G401.6 (cell line): Measurements from ENCODE around the gene DENND2A.
"Not testable (repeated sequence)": the region's sequence is repeated elsewhere in the genome, so short reads cannot be mapped to it uniquely, and the experiment has no call there.

Experiments used
- FAIRE-seq: peaks from 2 replicates; lab custom pipeline; 2012; peaks lifted over from hg19 to GRCh38; lab: Jason Lieb, UNC

Gene DENND2A

DNA sequence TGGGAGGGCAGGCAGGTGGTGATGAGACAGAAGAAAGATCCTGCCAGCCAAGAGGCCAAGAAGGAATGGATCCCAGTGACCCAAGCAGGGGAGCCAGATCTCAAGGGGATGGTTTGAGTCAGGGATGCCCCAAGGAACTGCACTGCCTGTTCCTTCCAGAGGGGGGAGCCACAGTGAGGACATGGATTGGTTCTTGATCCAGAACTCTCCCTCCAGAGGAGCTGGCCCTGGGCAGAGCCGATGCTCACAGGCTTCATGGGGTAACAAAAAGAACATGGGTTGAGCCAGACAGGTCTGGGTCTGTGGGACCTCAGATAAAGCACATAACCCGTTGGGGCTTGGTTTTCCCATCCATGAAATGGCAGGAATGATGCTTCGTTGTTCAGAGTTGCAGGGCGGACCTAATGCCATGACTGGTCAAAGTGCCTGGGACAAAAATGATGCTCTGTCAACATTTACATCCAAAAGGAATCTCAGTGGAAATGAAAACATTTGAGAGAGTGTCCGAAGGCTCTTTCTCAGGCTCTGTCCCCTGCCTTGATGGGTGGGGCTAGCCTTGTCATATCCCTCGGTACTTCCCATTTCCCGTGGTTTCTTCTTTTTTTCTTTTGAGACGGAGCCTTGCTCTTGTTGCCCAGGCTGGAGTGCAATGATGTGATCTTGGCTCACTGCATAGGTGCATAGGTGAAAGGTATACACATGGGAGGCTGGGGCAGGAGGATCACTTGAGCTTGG, 4.7 kb upstream of the DENND2A start:
- no peak for FAIRE-seq

DNA sequence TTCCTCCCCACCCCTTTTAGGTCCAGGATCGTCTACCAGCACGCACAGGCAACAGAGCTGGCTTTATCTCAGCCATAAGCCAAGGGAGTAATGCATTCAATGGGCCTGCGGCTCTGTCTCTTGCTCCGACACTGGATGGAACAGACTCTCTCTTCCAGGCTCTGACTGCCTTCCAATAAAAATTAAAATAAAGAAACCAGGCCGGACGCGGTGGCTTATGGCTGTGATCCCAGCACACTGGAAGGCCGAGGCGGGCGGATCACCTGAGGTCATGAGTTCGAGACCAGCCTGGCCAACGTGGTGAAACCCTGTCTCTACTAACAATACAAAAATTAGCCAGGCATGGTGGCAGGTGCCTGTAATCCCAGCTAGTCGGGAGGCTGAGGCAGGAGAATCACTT, 4.1 kb upstream of the DENND2A start:
- not testable (repeated sequence) for FAIRE-seq

DNA sequence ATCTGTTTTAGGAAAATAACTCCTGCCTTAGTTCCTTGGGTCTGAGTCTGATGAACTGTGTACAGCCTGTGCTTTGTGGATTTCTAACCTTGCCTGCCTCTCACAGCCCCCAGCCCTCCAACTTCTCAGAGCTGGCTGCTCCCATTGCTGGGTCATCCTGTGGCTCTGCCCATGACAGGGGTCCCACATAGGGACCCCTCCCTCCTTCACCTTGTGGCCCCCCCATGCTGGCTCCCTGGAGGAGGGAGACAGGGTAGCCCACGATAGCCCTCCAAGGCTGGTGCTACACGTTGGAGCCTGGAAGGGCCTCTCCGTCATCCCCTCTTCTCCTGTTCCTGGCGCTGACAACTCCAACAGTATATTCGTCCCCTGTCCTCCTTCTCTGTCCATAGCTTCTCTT, 2.8 kb upstream of the DENND2A start:
- FAIRE-seq: no peak

DNA sequence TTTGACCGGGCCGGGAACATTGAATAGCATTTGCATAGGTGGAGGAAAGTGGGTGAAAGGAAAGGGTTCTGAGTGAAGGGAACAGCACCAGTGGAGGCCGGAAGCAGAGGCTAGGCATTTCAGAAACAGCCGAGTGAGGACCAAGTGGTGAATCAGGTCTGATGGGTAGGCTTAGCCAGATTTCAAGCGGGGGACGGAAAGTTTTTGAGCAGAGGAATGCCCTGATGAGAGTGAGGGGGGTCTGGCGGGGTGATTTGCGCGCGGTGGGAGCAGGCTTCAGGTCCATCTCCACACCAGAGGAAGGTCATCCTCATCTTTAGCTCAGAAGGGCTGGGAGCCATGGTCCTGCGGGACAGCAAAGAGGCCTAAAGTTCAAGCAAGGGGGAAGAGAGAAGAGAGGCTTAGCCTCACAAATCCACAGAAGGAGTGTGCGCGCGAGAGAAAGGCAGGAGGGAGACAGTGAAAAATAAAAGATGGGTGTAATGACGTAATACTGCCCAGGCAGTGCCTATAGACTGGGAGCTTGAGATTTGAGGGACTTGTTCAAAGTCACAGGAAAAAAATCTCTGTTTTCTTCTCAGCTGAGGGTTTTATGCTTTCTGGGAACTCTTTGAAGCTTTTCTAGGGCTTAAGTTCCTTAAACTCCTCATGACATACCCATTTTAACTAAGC, 1.0 kb upstream of the DENND2A start:
- no peak for FAIRE-seq

DNA sequence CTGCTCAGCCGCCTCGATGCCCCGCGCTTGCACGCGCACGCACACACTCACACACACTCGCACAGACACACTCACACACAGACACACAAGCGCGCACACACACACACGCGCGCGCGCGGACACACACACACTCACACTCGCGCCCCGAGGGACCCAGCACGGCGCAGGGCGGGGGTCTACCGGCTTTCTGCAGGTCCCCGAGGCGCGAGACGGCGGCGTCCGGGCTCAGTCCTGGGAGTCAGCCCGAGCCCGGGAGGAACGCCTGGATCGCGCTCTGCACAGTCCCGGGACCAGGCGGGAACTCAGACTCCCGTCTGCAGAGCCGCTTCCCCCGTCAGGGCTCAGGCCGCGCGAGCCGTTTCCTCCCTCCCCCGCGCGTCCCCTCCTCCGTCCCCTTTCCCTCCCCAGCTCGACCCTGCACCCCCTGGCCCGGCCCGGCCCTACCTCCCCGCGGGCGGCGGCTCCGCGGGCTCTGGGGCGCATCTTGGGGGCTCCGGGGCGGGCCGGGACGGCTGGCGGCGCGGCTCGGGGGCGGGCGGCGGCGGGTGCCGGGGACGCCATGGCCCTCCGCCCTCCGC, 464 bp downstream of the DENND2A start:
- FAIRE-seq: no peak

DNA sequence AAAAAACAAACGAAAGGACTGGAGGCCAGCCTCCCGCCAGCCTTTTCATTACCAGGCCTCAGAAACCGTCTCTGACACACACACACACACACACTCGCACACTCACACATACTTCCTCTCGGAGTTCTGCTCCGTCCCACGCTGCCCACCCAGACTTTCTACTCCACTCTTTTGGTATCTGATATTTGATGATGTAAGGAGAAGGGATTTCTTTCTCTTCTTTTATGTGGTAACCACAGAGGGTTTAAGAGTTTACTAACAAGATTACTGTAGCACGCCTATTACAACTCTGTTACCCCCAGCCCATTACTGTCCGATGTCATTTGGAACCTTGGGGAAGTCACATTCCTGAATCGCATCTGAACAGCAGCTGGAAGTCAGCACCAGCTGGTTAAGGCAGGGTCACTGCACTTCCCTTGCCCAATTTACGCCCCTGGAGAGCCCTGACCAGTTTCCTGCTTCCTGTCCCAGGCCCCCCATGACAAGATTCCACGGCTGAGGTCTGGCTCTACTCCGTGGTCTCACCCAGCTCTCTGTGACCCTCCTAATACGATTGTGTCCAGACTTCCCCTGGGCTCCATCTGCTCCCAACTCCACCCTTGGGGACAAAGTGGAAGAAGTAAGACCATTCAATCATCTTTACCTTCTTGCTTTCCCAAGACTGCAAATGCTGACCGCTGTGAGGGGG, 1.1 kb downstream of the DENND2A start:
- FAIRE-seq: no peak

DNA sequence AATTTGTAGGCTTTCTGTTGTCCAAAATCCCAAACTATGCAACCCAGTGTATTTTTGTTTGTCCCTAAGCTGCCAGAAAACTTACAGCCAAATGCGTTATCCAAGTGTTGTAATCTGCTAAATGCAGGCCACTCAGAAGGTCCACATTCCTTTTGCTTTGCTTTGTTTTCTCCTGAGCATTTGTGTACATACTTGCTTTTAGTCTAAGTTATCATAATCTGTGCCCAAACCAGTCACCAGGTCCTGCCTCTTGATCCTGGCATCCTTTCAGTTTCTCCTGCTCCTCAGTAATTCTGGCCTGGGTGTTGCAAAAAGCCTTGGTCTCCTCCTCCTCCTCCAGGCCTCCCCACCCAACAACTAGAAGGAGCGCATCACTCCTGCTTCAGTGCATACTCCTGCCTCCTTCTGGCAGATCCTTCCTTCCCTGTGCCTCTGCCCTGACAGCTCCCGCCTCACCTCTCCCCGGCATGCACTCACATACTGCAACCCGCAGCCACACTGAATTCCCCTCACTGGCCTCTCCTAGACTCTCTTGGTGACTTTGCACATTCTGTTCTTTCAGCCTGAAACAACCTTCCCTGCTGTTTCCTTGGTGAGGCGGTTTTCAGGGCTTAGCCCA, 2.3 kb downstream of the DENND2A start:
- no peak for FAIRE-seq

DNA sequence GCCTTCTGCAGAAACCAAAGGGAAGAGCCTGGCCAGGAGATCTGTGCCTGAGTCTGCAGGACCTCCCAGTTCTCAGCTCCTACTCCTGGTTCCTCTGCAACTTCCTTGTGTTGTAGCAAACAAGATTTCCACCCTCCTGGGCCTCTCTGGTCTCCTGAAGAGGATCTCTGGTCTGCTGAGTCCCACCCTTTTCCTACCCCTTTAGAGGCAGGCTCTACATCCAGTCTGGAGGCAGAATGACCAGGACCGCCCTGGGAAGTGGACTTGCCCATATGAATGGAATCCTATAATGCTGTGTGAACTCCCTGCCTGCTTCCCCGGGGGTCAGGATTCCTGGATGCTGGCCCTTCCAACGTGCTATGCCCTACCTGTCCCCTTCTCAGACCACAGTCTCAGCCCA, 3.2 kb downstream of the DENND2A start:
- no peak for FAIRE-seq

DNA sequence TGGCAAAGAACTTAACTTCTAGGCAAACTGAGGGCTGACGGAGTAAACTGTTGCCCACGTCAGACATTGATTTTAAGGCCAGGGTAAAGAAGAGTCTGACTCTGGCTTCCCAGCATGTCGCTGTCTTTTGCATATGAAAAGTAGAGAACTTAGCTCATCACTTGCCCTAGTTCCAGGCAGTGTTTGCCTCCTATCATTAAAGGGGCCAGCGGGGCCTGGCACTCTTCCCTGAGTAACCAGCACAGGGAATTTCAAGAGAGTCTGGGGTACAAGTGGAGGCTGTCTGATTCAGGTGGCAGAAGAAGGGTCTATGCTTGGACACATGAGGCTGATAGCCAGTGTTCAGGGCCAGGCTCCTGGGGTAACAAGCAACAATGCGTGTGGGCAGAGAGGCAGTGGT, 4.8 kb downstream of the DENND2A start:
- FAIRE-seq: no peak

DNA sequence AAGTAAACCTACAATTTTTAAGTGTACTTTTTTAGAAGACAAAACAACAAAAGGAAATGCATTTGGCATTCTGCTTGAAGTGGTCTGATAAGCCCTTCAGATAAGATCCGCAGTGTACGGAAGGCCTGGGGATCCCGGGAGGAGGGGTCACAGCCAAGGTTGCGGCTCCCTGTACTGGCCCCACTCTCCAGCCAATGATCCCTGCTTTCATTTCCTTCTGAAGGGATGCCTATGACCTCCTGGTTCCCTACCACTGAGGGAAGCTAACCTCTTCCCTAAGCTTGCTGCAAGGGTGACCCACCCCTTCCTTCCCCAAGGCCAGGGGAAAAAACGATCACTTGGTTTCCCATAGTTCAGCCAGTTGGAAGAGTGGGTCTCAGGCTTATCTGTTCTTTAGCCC, 5.3 kb downstream of the DENND2A start:
- no peak for FAIRE-seq

DNA sequence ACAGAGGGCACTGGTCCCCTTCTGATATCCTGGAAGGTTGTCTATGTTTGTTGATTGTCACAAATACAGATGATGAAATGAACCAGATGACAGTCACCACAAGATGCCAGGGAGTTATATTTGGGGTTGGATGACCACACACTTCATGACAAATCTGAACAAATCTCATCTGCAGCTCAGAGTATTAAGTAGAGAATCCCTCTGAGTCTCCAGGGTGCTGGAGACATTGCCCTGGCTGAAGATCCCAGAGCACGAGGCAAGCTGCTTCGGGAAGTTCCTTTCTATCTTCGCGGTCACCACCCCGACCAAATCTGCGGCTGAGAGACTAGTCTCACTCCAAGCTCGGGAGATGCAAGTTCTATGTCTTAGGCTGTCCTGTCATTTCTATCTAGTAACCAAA, 9.0 kb downstream of the DENND2A start:
- no peak for FAIRE-seq

DNA sequence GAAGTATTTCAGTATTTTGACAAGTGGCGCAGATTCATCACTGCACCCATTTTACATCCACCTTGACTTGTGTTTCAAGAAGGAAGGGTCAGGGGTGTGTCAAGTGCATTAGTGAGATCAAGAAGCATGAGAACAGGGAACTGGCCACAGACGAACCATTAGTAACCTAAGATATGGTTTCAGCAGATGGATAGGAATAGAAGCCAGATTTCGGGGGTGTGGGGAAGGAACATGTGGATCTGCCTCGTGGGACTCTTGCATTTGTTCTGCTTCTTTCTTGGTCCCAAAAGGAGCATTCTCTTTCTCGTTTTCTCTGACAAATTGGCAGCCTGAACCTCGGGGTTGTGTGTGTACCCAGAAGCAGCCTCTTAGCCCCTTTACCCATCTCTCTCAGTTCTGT, 9.6 kb downstream of the DENND2A start:
- no peak for FAIRE-seq

DNA sequence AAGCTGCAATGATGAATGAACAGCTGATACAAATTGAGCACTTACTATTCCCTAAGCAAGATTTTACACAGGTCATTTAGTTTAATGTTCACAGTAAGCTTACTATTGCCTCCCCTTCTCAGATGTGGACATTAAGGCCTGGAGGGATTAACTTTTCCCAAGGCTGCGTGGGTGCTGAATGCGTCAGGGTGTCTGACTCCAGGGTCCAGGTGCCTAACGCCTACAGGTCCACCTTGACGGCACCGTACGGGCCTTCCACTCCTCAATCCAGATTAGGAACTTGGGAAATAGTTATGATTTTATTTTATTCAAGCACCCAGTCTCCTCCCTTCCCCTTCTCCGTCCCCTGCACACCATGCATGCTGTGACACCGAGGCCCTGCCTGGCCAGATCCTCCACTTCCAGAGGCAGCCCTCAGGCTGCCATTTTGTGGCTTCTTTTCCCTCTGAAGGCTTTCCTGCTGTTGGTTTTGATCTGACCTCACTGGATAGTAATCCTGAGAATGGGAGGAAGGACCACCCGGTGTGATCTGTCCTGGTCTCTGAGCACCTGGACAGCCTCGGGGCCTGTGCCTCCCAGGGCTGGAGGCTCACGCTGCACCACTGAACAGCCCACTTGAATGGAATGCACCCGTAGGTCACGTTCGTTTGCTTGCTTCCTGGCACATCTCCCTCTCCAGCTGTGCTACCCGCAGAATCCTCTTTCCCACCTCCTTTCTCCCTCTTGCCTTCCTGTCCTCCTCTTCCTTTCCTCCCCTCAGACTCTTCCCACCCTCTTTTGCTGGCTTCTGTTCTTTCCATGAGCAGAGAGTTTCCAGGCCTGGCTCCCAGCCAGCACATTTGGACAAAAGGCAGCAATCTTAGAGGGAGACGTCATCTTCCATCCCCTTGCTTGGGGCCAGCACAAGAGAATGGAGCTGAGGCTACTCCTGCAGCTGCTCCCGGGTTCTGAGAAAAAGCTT, 14.4 kb downstream of the DENND2A start:
- no peak for FAIRE-seq

DNA sequence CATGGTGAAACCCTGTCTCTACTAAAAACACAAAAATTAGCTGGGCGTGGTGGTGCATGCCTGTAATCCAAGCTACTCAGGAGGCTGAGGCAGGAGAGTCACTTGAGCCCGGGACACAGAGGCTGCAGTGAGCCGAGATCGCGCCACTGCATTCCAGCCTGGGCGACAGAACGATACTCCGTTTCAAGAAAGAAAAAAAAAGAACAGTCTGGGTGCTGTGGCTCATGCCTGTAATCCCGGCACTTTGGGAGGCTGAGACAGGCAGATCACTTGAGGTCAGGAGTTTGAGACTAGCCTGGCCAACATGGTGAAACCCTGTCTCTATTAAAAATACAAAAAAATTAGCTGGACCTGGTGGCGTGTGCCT, 15.4 kb downstream of the DENND2A start:
- FAIRE-seq: not testable (repeated sequence)

DNA sequence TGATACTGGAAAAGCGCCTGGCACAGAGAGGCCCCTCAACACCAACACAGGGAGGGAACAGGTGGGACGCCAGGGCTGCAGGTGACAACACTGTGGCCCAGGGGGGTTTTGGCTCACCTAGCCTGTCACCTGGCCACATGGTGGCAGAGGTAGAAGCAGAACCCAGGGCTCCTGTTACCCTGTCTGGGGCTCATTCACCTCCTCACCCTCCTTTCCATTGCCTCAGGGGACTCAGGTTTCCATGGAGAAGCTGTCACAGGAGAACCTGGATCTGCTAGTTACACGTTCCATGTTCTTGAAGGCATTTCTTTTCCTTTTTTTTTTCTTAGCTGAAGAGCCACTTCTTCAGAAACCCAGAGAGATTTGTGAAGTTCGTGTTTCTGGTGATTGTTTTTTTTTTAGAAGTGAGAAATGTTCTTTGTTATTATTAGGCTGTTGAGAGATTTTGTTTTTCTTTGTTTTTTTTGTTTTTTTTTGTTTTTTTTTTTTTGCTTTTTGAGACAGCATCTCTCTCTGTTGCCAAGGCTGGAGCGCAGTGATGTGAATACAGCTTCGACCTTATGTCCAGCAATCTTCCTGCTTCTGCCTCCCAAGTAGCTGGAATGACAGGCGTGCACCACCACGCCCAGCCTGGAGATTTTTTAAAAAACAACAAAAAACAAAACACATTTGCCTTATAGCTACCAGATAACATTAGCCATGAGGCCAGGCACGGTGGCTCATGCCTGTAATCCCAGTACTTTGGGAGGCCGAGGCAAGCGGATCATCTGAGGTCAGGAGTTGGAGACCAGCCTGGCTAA, 16.0 kb downstream of the DENND2A start:
- FAIRE-seq: no peak

DNA sequence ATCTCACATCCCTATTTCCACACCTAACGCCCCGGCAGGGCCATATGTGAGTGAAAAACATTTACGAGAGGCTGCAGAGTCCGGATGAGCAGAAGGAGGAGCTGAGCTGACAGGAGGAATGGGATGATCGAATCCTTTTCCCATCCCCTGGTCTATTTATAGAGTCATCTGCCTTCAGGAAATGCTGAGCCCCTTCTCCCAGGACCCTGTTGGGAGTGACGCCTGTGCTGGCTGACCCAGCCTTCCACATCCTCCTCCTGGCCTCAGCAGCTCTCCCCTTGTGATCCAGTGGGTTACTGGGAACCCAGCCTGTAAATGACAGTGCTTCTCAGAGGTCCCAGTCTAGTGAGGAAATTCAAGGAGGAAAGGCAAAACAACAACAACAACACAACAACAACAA, 16.6 kb downstream of the DENND2A start:
- no peak for FAIRE-seq

DNA sequence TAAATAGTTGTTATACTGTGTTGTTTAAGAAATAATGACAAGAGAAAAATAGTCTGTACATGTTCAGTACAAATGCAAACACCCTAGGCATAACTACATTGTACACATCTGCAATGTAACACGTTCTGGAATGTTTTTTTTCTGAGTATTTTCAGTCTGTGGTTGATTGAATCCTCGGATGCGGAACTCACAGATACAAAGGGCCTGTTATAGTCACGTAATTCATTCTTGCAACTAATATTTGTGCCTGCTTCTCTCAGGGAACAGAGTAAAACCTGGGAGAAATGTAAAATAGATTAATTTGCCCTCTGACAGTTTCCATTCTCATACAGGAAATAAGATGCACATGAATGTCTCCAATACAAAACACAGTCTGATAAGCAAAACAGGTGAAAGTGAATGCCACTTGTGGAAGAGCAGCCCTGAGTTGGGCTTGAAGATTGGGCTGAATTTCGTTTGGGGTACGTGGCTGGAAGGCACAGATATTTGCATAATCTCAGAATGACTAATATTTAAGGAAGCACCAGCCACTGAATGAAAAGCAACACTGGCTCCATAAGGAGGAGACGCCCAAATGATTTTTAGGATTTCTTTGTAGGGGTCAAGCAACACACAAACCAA, 19.1 kb downstream of the DENND2A start:
- no peak for FAIRE-seq

DNA sequence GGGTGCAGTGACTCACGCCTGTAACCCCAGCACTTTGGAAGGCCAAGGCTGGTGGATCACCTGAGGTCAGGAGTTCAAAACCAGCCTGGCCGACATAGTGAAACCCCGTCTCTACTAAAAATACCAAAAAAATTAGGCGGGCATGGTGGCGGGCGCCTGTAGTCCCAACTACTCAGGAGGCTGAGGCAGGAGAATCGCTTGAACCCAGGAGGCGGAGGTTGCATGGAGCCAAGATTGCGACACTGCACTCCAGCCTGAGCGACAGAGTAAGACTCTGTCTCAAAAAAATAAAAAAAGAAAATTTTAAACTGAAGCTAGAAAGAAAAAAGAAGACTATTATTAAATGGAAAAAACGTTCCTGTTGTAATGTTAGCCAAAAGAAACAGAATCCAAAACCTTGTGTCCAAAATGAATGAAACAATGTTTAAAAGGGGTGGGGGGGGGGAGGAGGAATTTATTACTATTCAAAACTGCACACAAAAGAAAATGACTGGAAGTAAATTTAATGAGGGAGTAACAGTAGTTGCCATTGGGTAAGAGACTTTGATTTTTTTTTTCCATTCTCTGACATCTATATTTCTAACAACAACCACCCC, 20.6 kb downstream of the DENND2A start:
- not testable (repeated sequence) for FAIRE-seq

DNA sequence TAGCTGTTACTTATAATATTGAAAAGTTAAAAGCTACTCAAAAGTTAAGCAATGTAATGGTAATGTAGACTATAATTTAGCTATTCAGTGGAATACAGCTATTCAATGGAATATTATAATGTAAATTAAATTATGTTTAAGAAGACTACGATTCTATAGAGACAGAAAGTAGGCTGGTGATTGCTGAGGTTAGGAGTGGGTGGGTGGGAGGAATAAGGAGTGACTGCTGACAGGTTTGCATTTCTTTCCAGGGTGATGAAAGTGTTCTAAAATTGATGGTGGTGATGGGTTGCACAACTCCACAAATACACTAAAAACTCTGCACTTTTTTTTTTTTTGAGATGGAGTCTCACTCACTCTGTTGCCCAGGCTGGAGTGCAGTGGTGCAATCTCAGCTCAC, 21.4 kb downstream of the DENND2A start:
- FAIRE-seq: no peak

DNA sequence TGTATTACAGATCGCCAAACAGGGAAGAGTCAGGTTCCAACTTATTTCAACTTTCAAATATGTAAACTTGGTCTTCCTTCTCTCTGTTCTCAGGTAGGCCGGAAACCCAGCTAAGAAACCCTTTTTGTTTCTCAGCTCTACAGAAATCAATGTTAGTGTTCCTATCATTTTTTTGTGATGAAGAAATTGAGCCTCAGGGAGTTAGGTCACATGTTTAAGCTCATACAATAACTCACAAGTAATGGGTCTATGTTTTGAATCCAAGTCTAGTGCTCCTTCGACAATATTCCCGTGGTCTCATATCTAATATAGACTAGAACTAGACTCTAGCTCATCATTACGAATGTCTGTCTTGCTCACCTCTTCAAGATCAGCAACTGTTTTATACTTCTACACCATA, 22.3 kb downstream of the DENND2A start:
- FAIRE-seq: no peak
